HG03558 (cell line): ENCODE results near the gene SRSF3.

Source experiments
- ATAC-seq: cut with Tn5 transposase; IDR thresholded peaks from one replicate; pipeline ENCODE4 v1.9.1; 2021; ENCODE audit warnings: moderate number of reproducible peaks; ENCODE audit not compliant: unreplicated experiment; ENCODE audit errors: extremely low read depth

The SRSF3 gene

GRCh38 chr6:36594029-36594815, at the start of gene SRSF3:
SRSF3 (plus strand) TSS chr6:36594362; CDS start chr6:36596763, 2,401 bp downstream.
- peak; percentile 66 for ATAC-seq

DNA sequence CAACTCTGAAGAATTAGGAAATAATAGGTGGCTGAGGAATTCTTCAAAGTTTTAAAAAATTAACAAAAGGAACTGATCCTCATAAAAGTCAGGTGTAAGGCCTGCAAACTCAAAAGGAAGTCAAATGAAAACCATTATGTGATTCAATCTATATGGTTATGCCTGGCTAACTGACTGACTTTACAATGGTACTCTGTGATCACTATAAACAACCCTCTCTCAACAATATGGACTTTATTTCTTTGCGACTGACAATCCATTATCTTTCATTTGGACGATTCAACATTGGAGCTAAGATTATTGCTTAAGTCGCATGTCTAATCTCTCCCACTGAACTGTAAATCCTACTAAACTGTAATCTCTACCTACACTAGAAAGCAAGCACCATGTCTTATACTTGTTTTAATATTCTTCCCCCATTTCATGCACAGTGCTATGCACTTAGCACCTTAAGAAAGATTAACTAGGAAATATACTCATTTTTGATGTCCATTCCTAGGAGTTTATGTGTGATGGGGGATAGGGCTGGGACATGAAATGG, 48.3 kb upstream of the SRSF3 start:
- ATAC-seq, result no peak

DNA sequence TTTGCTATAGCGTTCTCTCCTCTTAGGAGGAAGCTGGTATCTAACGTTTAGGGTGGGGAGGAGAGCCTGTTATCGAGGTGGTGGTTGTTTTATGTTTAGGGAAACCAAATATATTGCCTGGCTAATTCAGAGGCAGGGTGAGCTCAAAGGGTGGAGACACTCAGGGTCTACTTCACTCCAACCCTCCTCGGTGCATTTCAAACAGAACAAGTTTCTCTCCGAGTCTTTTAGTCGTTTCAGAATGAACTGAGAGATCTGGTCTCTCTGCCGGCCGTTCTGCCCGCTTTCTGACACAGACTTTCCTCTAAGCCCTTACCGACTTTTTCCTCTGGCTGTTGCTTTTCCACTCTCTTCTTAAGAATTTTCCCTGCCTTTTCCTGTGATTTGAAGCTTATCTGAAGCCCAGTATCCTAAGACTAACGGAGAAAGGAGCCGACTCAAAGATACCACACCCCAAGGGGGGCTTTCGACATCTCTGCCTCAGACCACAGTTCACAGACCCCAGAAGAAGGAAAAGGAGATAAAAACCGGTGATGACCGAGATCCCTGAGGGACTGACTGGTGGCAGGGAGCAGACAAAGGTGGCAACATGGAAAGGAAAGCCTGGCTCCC, 47.7 kb upstream of the SRSF3 start:
- no peak for ATAC-seq

DNA sequence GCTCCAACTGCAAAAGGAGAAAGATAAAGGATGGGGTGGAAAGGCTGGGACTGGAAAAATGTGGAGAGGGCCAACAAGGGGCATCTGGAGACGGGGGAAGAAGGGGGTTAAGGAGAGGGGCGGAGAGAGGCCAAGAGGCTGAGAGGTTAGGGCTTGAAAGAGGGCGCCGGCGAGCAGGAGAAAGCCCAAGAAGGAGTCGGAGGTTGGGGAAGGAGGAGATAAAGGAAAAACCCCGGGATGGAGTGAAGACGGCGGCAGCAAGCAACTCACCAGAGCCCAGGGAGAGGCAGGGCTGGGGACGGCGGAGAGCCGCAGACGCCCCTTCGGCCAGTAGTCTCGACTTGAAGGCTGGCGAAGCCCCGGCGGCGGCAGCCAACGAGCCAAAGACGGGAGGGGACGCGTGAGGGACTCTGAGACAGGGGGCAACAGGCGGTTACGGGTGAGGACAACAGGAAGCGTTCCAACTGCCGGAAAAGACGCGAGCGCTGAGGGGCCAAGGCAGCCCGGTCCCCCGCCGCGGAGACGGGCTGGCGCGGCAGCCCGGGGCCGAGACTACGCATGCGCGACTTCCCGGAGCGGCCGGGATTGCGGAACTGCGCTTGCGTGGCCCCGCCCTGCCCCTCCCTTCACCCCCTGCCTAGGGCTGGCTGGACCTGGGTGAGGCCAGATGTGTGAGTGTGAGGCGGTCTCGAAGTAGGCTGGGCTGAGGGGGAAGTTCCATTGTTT, 47.1 kb upstream of the SRSF3 start, which contains the start of gene STK38:
STK38 (minus strand) TSS at position 560 of the 726 bp plus-strand sequence. CDS start 7,277 bp downstream, outside the sequence.
- peak; percentile 44 for ATAC-seq

DNA sequence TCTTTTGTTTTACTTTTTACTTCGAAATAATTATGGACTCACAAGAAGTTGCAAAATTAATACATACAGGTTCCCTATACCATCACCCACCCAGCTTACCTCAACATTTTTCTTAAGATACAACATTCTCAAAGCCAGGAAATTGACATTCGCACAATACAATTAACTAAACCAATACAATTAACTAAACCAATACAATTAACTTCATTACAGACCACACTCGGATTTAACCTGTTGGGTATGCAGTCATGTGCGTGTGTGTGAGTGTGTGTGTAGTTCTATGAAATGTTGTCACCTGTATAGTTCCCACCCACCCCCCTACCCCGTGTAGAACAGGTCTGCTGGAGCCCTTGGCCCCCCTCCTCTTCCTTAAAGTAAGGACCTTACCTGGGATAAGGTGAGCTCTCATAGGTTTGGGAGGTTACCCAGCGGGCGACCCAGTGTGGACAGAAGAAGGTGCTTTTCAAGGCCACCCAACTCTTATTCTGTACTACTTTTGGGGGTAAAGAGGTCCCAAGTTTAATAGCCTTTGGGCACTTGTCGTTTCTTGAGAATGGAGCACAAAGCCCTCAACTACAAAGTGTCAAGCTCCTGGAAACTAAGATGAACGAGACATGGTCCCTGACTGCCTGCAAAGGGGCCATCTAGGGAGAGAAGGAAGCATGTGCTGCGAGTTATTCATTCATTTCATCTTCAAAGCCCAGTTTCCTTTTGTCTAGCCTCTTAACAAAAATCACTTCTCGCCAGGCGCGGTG, 46.3 kb upstream of the SRSF3 start:
- ATAC-seq, result no peak

- ATAC-seq, result no peak
Measured at GRCh38 chr6:36548401-36548743, 45.8 kb upstream of the SRSF3 start.

DNA sequence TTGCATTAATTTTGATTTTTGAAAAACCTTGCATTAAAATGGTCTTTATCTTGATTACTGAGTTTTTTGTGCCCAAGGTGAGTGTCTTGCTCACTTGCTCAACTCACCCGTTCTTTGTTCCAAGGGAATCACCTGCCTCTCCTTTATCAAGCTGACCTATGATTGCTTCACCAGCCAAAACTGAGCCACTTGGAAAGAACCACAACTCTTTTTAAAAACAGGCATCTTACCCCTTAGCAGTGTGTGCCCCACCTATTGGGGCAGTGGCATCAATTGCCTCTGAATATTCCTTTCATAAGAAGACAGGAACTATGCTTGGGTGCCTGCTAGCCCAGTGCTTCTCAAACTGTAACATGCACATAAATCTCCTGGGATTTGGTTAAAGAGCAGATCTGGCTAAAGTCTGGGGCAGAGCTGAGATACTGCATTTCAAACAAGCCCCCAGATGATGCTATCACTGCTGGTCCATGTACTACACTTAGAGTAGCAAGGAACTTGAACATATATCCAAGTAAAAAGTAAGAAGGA, 43.6 kb upstream of the SRSF3 start:
- ATAC-seq, result no peak

- ATAC-seq, result no peak
Measured at GRCh38 chr6:36555750-36556252, 38.4 kb upstream of the SRSF3 start.

- ATAC-seq, result no peak
Measured at GRCh38 chr6:36556281-36556680, 37.9 kb upstream of the SRSF3 start.

- ATAC-seq, result no peak
Measured at GRCh38 chr6:36559011-36559793, 35.0 kb upstream of the SRSF3 start.

DNA sequence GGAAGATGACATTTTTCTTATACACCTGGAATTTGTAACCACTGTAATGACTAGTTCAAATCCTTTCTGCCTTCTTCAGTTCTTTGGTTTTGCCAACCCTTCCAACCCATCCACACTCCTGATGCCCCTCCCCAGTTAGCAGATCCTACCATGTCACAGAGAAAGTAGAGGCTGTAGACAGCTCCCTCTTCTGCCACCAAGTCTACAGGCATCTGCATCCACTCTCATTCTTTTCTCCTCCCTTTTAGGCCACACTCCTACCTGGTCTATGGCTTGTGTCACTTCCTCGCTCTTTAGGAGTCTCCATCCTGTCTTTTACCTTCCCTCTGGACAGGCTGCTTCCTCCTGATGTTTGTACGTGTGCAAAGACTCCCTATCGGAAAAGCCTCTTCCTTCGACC, 33.3 kb upstream of the SRSF3 start:
- no peak for ATAC-seq

GRCh38 chr6:36563237-36563927, 30.8 kb upstream of the SRSF3 start:
- no peak for ATAC-seq

DNA sequence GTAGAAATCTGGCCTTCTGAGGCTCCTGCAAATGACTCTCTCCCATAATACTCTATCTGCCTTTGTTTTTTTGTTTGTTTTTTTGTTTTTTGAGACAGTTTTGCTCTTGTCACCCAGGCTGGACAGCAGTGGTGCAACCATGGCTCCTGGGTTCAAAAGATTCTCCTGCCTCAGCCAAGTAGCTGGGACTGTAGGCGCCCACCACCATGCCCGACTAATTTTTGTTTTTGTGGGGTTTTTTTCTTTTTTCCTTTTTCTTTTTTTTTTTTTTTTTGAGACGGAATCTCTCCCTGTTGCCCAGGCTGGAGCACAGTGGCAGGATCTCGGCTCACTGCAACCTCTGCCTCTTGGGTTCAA, 30.3 kb upstream of the SRSF3 start:
- no peak for ATAC-seq

- no peak for ATAC-seq
Measured at GRCh38 chr6:36566418-36566905, 27.7 kb upstream of the SRSF3 start.

DNA sequence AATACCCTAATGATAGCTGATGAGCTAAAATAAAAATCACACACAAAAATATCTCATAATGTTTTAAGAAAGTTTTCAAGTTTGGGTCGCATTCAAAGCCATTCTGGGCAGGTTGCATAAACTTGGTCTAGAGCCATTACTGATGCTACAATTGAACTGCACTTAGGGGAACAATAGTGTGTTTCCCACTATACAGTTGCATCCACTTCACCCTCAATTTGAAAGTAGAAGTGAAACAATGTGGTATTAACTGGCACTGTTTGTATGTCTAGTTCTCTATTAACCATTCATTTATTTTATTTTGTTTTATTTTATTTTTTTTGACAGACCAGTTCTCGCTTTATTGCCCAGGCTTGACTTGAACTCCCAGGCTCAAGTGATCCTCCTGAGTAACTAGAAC, 23.9 kb upstream of the SRSF3 start:
- ATAC-seq, result no peak

GRCh38 chr6:36571122-36572043, 22.8 kb upstream of the SRSF3 start:
- no peak for ATAC-seq
